ENCODE measurements around the gene PLPPR1.
"Not testable (repeated sequence)": the region's sequence is repeated elsewhere in the genome, so short reads cannot be mapped to it uniquely, and the experiment has no call there.

The PLPPR1 gene

GRCh38 chr9:101225271-101225670, 196.7 kb downstream of the PLPPR1 start:
- DNase-seq = no peak

- DNase-seq = no peak
These were observed 197.6 kb downstream of the PLPPR1 start for GRCh38 chr9:101226161-101226560.

- DNase-seq = no peak
These were observed 198.3 kb downstream of the PLPPR1 start for GRCh38 chr9:101226803-101227202.

GRCh38 chr9:101229606-101230005, 201.1 kb downstream of the PLPPR1 start:
- no peak for DNase-seq

GRCh38 chr9:101232405-101232977, 204.0 kb downstream of the PLPPR1 start:
- DNase-seq = no peak

- DNase-seq = no peak
These were observed 206.8 kb downstream of the PLPPR1 start for GRCh38 chr9:101235105-101235866.

GRCh38 chr9:101242651-101243050, 214.1 kb downstream of the PLPPR1 start:
- DNase-seq = no peak

- no peak for DNase-seq
These were observed 218.2 kb downstream of the PLPPR1 start for GRCh38 chr9:101246691-101247090.

- no peak for DNase-seq
These were observed 218.8 kb downstream of the PLPPR1 start for GRCh38 chr9:101247297-101247696.

GRCh38 chr9:101254733-101255433, 226.4 kb downstream of the PLPPR1 start:
- no peak for DNase-seq

GRCh38 chr9:101264727-101265126, 236.2 kb downstream of the PLPPR1 start:
- DNase-seq = no peak

GRCh38 chr9:101265261-101265660, 236.7 kb downstream of the PLPPR1 start:
- DNase-seq = no peak

GRCh38 chr9:101268426-101268825, 239.9 kb downstream of the PLPPR1 start:
- no peak for DNase-seq

- no peak for DNase-seq
These were observed 241.2 kb downstream of the PLPPR1 start for GRCh38 chr9:101269591-101270283.

- no peak for DNase-seq
These were observed 241.8 kb downstream of the PLPPR1 start for GRCh38 chr9:101270302-101270701.

- no peak for DNase-seq
These were observed 242.6 kb downstream of the PLPPR1 start for GRCh38 chr9:101271102-101271501.

- no peak for DNase-seq
These were observed 246.6 kb downstream of the PLPPR1 start for GRCh38 chr9:101274971-101275768.

- DNase-seq = no peak
These were observed 247.3 kb downstream of the PLPPR1 start for GRCh38 chr9:101275769-101276250.

GRCh38 chr9:101291043-101291442, 262.5 kb downstream of the PLPPR1 start:
- DNase-seq = not testable (repeated sequence)

GRCh38 chr9:101299901-101300300, 271.4 kb downstream of the PLPPR1 start:
- DNase-seq = no peak

GRCh38 chr9:101307051-101307450, 278.5 kb downstream of the PLPPR1 start:
- no peak for DNase-seq

- DNase-seq = no peak
These were observed 279.1 kb downstream of the PLPPR1 start for GRCh38 chr9:101307524-101308213.

Data from effector CD4-positive, alpha-beta T cell (primary cell).